IMR-90 (cell line): ENCODE data around the gene SPINT3. TPM values are rescaled to one million over a fixed set of nuclear protein-coding genes. Genes with fewer than 3 reads are reported as not detected.

ENCODE experiments used
- ATAC-seq: fragments of 200-7000 bp; cut with Tn5 transposase; 2 replicates; pipeline ENCODE4 v1.9.1; 2020; ENCODE audit warnings: low read depth, mild to moderate bottlenecking, moderate library complexity
- BruUV-seq: library from RNA; stranded (reverse); fragments of 400-500 nt; replicated peaks from 2 replicates; lab custom pipeline; 2021; lab: Mats Ljungman, UMichigan
- CTCF ChIA-PET: fragments of 300-600 bp; formaldehyde crosslinking; extraction: SDS; loops from one replicate; lab custom pipeline; 2021; ENCODE audit warnings: antibody characterized with exemption; lab: Yijun Ruan, JAX
- POLR2A ChIA-PET: fragments of 300-600 bp; sonication (Branson Sonifier 250); formaldehyde crosslinking; loops from one replicate; lab custom pipeline; 2022; ENCODE audit warnings: antibody characterized with exemption; ENCODE audit not compliant: unreplicated experiment; lab: Charles Lee
- DNase-seq: peaks from one replicate; pipeline ENCODE4 v3.0.0; 2013
- H2AFZ ChIP-seq: replicated peaks from 2 replicates; pipeline ENCODE3; 2013; ENCODE audit warnings: low read length, mild to moderate bottlenecking; ENCODE audit not compliant: poor library complexity
- H2AK5ac ChIP-seq: 2 replicates; pipeline ENCODE4 v1.6.1; 2013; ENCODE audit warnings: low read depth, low read length, inconsistent platforms
- H2AK9ac ChIP-seq: replicated peaks from 2 replicates; pipeline ENCODE3; 2013; ENCODE audit warnings: mild to moderate bottlenecking, low read depth, low read length, moderate library complexity; ENCODE audit not compliant: poor library complexity
- H2BK120ac ChIP-seq: 2 replicates; pipeline ENCODE4 v1.6.1; 2013; ENCODE audit warnings: low read depth, low read length, inconsistent platforms
- H2BK15ac ChIP-seq: 3 replicates; pipeline ENCODE4 v1.6.1; 2013; ENCODE audit warnings: low read depth, low read length, inconsistent platforms
- H2BK20ac ChIP-seq: 2 replicates; pipeline ENCODE4 v1.6.1; 2013; ENCODE audit warnings: low read depth, mild to moderate bottlenecking, inconsistent platforms, low read length, moderate library complexity
- H2BK5ac ChIP-seq: 2 replicates; pipeline ENCODE4 v1.6.1; 2013; ENCODE audit warnings: mild to moderate bottlenecking, low read depth, low read length, inconsistent platforms; ENCODE audit not compliant: poor library complexity, severe bottlenecking
- H3K14ac ChIP-seq: replicated peaks from 2 replicates; pipeline ENCODE4 v1.6.1; 2013; ENCODE audit warnings: low read depth, low read length, inconsistent platforms
- H3K18ac ChIP-seq: 2 replicates; pipeline ENCODE4 v1.6.1; 2013; ENCODE audit warnings: low read depth, low read length, control low read depth
- H3K23ac ChIP-seq: 2 replicates; pipeline ENCODE4 v1.6.1; 2013; ENCODE audit warnings: low read depth, low read length, inconsistent platforms
- H3K27ac ChIP-seq: 2 replicates; pipeline ENCODE4 v1.5.1; 2013; ENCODE audit warnings: mild to moderate bottlenecking, control low read depth, low read length; ENCODE audit not compliant: insufficient read depth
- H3K27me3 ChIP-seq: 2 replicates; pipeline ENCODE4 v1.6.1; 2013; ENCODE audit warnings: low read length; ENCODE audit not compliant: control insufficient read depth, insufficient read depth
- H3K36me3 ChIP-seq: 2 replicates; pipeline ENCODE4 v1.6.1; 2013; ENCODE audit warnings: low read length, mixed read lengths; ENCODE audit not compliant: control insufficient read depth, insufficient read depth
- H3K4ac ChIP-seq: 2 replicates; pipeline ENCODE4 v1.6.1; 2013; ENCODE audit warnings: low read depth, low read length, inconsistent platforms
- H3K4me1 ChIP-seq: 2 replicates; pipeline ENCODE4 v1.6.1; 2013; ENCODE audit warnings: low read length, mixed read lengths; ENCODE audit not compliant: control insufficient read depth, insufficient read depth
- H3K4me2 ChIP-seq: 2 replicates; pipeline ENCODE4 v1.6.1; 2013; ENCODE audit warnings: low read depth, mild to moderate bottlenecking, control low read depth, low read length, moderate library complexity
- H3K4me3 ChIP-seq: 2 replicates; pipeline ENCODE4 v1.5.1; 2013; ENCODE audit warnings: low read depth, mild to moderate bottlenecking, control low read depth, low read length, moderate library complexity; ENCODE audit not compliant: insufficient read depth
- H3K56ac ChIP-seq: 2 replicates; pipeline ENCODE4 v1.6.1; 2013; ENCODE audit warnings: low read length, inconsistent platforms; ENCODE audit not compliant: insufficient read depth; ENCODE audit errors: extremely low read depth
- H3K79me1 ChIP-seq, 2 experiments: 2 replicates each; pipeline ENCODE4 v1.6.1; 2013; ENCODE audit warnings: low read length in 2 of 2, inconsistent platforms in 1 of 2, low read depth in 1 of 2
- H3K9ac ChIP-seq: 2 replicates; pipeline ENCODE4 v1.6.1; 2013; ENCODE audit warnings: low read depth, low read length, control low read depth
- H3K9me1 ChIP-seq: 2 replicates; pipeline ENCODE4 v1.6.1; 2013; ENCODE audit warnings: low read length, inconsistent platforms; ENCODE audit not compliant: insufficient read depth
- H3K9me3 ChIP-seq: 2 replicates; pipeline ENCODE4 v1.6.1; 2013; ENCODE audit warnings: low read length; ENCODE audit not compliant: control insufficient read depth, insufficient read depth
- H4K20me1 ChIP-seq: 2 replicates; pipeline ENCODE4 v1.6.1; 2013; ENCODE audit warnings: low read length, inconsistent platforms; ENCODE audit not compliant: insufficient read depth
- H4K5ac ChIP-seq: 2 replicates; pipeline ENCODE4 v1.6.1; 2013; ENCODE audit warnings: mild to moderate bottlenecking, low read depth, low read length, control low read depth
- H4K8ac ChIP-seq, 2 experiments: 2 replicates each; pipeline ENCODE4 v1.6.1; 2013; ENCODE audit warnings: low read depth in 2 of 2, low read length in 2 of 2, control low read depth in 1 of 2, inconsistent platforms in 1 of 2
- H4K91ac ChIP-seq: 2 replicates; pipeline ENCODE4 v1.6.1; 2013; ENCODE audit warnings: low read depth, low read length, inconsistent platforms; ENCODE audit not compliant: insufficient read depth
- BHLHE40 ChIP-seq: fragments of 150-350 bp; IDR thresholded peaks from 2 replicates; pipeline ENCODE4 v1.6.1; 2016; ENCODE audit warnings: mild to moderate bottlenecking, low read depth, low read length
- CEBPB ChIP-seq: IDR thresholded peaks from 2 replicates; pipeline ENCODE4 v1.6.1; 2012; ENCODE audit warnings: low read depth, low read length, improper control_type of control experiment
- CHD1 ChIP-seq: IDR thresholded peaks from 2 replicates; pipeline ENCODE4 v1.6.1; 2012; ENCODE audit warnings: low read depth, low read length, improper control_type of control experiment
- ELK1 ChIP-seq: fragments of 150-350 bp; IDR thresholded peaks from 2 replicates; pipeline ENCODE4 v1.6.1; 2016; ENCODE audit warnings: low read depth, mild to moderate bottlenecking, low read length, moderate library complexity, borderline replicate concordance
- FOS ChIP-seq: fragments of 150-350 bp; IDR thresholded peaks from 2 replicates; pipeline ENCODE4 v1.6.1; 2016; ENCODE audit warnings: low read depth, low read length
- MAFK ChIP-seq: IDR thresholded peaks from 2 replicates; pipeline ENCODE4 v1.6.1; 2012; ENCODE audit warnings: low read depth, low read length, improper control_type of control experiment
- MAZ ChIP-seq: IDR thresholded peaks from 2 replicates; pipeline ENCODE4 v1.6.1; 2012; ENCODE audit warnings: low read depth, mild to moderate bottlenecking, low read length, improper control_type of control experiment, moderate library complexity, borderline replicate concordance
- MXI1 ChIP-seq: IDR thresholded peaks from 2 replicates; pipeline ENCODE4 v1.6.1; 2012; ENCODE audit warnings: low read depth, mild to moderate bottlenecking, low read length, moderate library complexity, borderline replicate concordance
- NFE2L2 ChIP-seq: fragments of 150-350 bp; IDR thresholded peaks from 2 replicates; pipeline ENCODE4 v1.6.1; 2016; ENCODE audit warnings: low read depth, mild to moderate bottlenecking, low read length
- POLR2A ChIP-seq: IDR thresholded peaks from 2 replicates; pipeline ENCODE4 v1.6.1; 2012; ENCODE audit warnings: mild to moderate bottlenecking, low read depth, low read length
- RCOR1 ChIP-seq: IDR thresholded peaks from 2 replicates; pipeline ENCODE4 v1.6.1; 2012; ENCODE audit warnings: mild to moderate bottlenecking, low read length, improper control_type of control experiment; ENCODE audit not compliant: insufficient replicate concordance
- RFX5 ChIP-seq: IDR thresholded peaks from 2 replicates; pipeline ENCODE4 v1.8.0; 2012; ENCODE audit warnings: low read depth, mild to moderate bottlenecking, low read length, moderate library complexity
- SMC3 ChIP-seq: fragments of 150-350 bp; IDR thresholded peaks from 2 replicates; pipeline ENCODE4 v1.6.1; 2016; ENCODE audit warnings: low read depth, mild to moderate bottlenecking, antibody characterized with exemption, low read length, moderate library complexity
- WGBS, 2 experiments: methylation state at CpG; one replicate each; pipeline versions ENCODE4 v1.1.5 to v1.1.7; 2013; ENCODE audit warnings: missing lambda C conversion rate in 2 of 2; ENCODE audit not compliant: insufficient read length in 1 of 2; ENCODE audit errors: extremely low coverage in 2 of 2; 5-methylcytosine and 5-hydroxymethylcytosine counted together
- dilution Hi-C: fragments of 300-500 bp; cut with HindIII; formaldehyde crosslinking; loops from one replicate; pipeline ENCODE4 v1.14.3; 2018; ENCODE audit warnings: low sequenced_read_pairs; ENCODE audit not compliant: unreplicated experiment
- in situ Hi-C: fragments of 300-500 bp; cut with MboI; formaldehyde crosslinking; loops from 3 replicates; pipeline ENCODE4 v1.14.3; 2019; ENCODE audit warnings: low sequenced_read_pairs, inconsistent platforms, mixed read lengths
- intact Hi-C: fragments of 100-400 bp; cut with micrococcal nuclease; formaldehyde crosslinking; loops from 2 replicates; pipeline ENCODE4 v1.10.0; 2022
- polyA plus RNA-seq, 3 experiments: library from polyadenylated mRNA; depleted of rRNA; stranded (reverse); fragments of >200 nt; gene quantifications; 2 replicates each; pipeline ENCODE4 v1.2.3, GENCODE V29; 2012; ENCODE audit warnings: low replicate concordance in 1 of 3
- total RNA-seq: library from RNA; depleted of rRNA; stranded (reverse); fragments of >200 nt; gene quantifications from 2 replicates; pipeline ENCODE4 v1.2.3, GENCODE V29; 2012
- TF ChIP-seq, protein P1 (sequence below): fragments of 150-350 bp; IDR thresholded peaks from 2 replicates; pipeline ENCODE4 v1.6.1; 2017; ENCODE audit warnings: mild to moderate bottlenecking, antibody characterized with exemption, low read length, low read depth
- TF ChIP-seq, protein P2 (sequence below): conservative IDR thresholded peaks from 2 replicates; pipeline ENCODE4 v1.5.1; 2012; ENCODE audit warnings: mild to moderate bottlenecking, low read depth, low read length, improper control_type of control experiment

Gene SPINT3
- total and polyA plus RNA-seq, 2 of the 4 experiments (the other 2 are of a cell fraction), result not detected

GRCh38 chr20:45508068-45508886, 7.1 kb downstream of the SPINT3 start:
- intact Hi-C loops, result no loop called here
- BruUV-seq, result no TSS peak
- Histone ChIP-seq H3K9ac (no peak overlapping the region), H3K4me1 (no peaks in the 10 kb centered on the region), H4K8ac (no peak overlapping the region), H3K14ac (no peak overlapping the region), H2AFZ (no peak overlapping the region), H2BK120ac (no peak overlapping the region), H3K56ac (no peak overlapping the region), H2BK15ac (no peak overlapping the region), H3K27ac (no peak overlapping the region), H4K5ac (no peak overlapping the region), H2AK9ac (no peak overlapping the region), H3K79me1 (no peaks in the 10 kb centered on the region), H3K18ac (no peak overlapping the region), H3K27me3 (peaks cover 2% of the 10 kb centered on the region), H4K20me1 (no peaks in the 10 kb centered on the region), H3K9me1 (no peaks in the 10 kb centered on the region), H3K9me3 (no peaks in the 10 kb centered on the region), H4K91ac (no peak overlapping the region), H3K4ac (no peak overlapping the region), H3K23ac (no peak overlapping the region), H2BK20ac (no peak overlapping the region), H3K36me3 (no peaks in the 10 kb centered on the region), H3K4me3 (no peak overlapping the region), H2BK5ac (no peak overlapping the region), H2AK5ac (no peak overlapping the region), H3K4me2 (no peak overlapping the region)
- ChIA-PET CTCF (no interaction called here), POLR2A (no interaction called here)
- dilution Hi-C loops, result no loop called here
- ATAC-seq (no peak), DNase-seq (no peak)
- WGBS, 2 experiments, result 25% methylated on average over 1 of the region's 7 CpGs; no CpG with 5 or more reads in 1 of the 2 experiments
- TF ChIP-seq RFX5 (no peak), MXI1 (no peak), MAZ (no peak), MAFK (no peak), SMC3 (no peak), BHLHE40 (no peak), FOS (no peak), POLR2A (no peak), ELK1 (no peak), NFE2L2 (no peak), CEBPB (no peak), CHD1 (no peak), RCOR1 (no peak)
- TF ChIP-seq, protein P1, sequence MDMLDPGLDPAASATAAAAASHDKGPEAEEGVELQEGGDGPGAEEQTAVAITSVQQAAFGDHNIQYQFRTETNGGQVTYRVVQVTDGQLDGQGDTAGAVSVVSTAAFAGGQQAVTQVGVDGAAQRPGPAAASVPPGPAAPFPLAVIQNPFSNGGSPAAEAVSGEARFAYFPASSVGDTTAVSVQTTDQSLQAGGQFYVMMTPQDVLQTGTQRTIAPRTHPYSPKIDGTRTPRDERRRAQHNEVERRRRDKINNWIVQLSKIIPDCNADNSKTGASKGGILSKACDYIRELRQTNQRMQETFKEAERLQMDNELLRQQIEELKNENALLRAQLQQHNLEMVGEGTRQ, result no peak
- TF ChIP-seq, protein P2, sequence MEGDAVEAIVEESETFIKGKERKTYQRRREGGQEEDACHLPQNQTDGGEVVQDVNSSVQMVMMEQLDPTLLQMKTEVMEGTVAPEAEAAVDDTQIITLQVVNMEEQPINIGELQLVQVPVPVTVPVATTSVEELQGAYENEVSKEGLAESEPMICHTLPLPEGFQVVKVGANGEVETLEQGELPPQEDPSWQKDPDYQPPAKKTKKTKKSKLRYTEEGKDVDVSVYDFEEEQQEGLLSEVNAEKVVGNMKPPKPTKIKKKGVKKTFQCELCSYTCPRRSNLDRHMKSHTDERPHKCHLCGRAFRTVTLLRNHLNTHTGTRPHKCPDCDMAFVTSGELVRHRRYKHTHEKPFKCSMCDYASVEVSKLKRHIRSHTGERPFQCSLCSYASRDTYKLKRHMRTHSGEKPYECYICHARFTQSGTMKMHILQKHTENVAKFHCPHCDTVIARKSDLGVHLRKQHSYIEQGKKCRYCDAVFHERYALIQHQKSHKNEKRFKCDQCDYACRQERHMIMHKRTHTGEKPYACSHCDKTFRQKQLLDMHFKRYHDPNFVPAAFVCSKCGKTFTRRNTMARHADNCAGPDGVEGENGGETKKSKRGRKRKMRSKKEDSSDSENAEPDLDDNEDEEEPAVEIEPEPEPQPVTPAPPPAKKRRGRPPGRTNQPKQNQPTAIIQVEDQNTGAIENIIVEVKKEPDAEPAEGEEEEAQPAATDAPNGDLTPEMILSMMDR, result no peak
- in situ Hi-C loops, result no loop called here
